OCI-LY3 (cell line): Measurements from ENCODE around the gene THRB.

Source experiments
- EZH2phosphoT487 ChIP-seq: fragments of 200-600 bp; shearing (Covaris generic); IDR thresholded peaks from 2 replicates; pipeline ENCODE4 v1.6.1; 2018; ENCODE audit warnings: antibody characterized with exemption, mixed run types, low read depth
- TF ChIP-seq, protein P1 (sequence below): fragments of 200-600, 300-600 bp; sonication (generic); IDR thresholded peaks from 2 replicates; pipeline ENCODE4 v1.5.1; 2014; ENCODE audit warnings: antibody characterized with exemption, low read length, low read depth

DNA sequence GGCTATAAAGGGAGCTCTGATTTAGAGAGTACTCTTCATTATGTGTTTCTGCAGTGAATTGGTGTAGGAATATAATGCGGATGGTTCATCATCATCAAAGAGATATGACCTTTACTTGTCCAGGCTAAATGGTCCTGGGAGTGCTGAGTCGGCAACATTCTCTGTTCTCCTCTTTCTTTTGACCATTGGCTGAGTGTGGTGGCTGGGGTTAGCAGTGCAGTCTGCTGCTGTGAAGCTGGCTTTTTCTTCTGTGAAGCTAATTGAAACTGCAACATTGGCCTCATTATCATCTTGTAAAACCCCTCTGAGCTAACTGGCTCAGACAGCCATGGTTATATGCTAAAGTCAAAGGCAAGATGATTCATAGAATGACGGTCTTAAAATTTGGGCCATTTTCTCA is 83.8 kb downstream of the THRB start:
- TF ChIP-seq, protein P1, sequence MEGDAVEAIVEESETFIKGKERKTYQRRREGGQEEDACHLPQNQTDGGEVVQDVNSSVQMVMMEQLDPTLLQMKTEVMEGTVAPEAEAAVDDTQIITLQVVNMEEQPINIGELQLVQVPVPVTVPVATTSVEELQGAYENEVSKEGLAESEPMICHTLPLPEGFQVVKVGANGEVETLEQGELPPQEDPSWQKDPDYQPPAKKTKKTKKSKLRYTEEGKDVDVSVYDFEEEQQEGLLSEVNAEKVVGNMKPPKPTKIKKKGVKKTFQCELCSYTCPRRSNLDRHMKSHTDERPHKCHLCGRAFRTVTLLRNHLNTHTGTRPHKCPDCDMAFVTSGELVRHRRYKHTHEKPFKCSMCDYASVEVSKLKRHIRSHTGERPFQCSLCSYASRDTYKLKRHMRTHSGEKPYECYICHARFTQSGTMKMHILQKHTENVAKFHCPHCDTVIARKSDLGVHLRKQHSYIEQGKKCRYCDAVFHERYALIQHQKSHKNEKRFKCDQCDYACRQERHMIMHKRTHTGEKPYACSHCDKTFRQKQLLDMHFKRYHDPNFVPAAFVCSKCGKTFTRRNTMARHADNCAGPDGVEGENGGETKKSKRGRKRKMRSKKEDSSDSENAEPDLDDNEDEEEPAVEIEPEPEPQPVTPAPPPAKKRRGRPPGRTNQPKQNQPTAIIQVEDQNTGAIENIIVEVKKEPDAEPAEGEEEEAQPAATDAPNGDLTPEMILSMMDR: no peak
- no peak for TF ChIP-seq EZH2phosphoT487
